Natural killer cell (primary cell): Measurements from ENCODE around the gene CDC27. TPM values are rescaled to one million over a fixed set of nuclear protein-coding genes. Genes with fewer than 3 reads are reported as not detected.

ENCODE experiments used
- ATAC-seq, 3 donors: fragments of 150-1000 bp in 2 of 3; fragments of 200-7000 bp in 1 of 3; cut with Tn5 transposase; 1 replicate in 1 of 3; 2 replicates in 2 of 3; pipeline ENCODE4 v1.10.0; 2021; ENCODE audit warnings: mild to moderate bottlenecking in 2 of 3, moderate library complexity in 2 of 3
- DNase-seq, 2 donors: peaks; one replicate each; pipeline versions ENCODE4 v3.0.0 to v3.0.0-alpha.2; 2013 to 2021; ENCODE audit warnings: mixed read lengths in 1 of 2
- H3K27ac ChIP-seq: one replicate; pipeline ENCODE4 v1.5.1; 2013; ENCODE audit warnings: mild to moderate bottlenecking, low read length
- H3K27me3 ChIP-seq: one replicate; pipeline ENCODE4 v1.6.1; 2013; ENCODE audit warnings: low read length; ENCODE audit not compliant: control insufficient read depth, insufficient read depth
- H3K36me3 ChIP-seq: one replicate; pipeline ENCODE4 v1.6.1; 2013; ENCODE audit warnings: low read length; ENCODE audit not compliant: control insufficient read depth, insufficient read depth
- H3K4me1 ChIP-seq: one replicate; pipeline ENCODE4 v1.6.1; 2013; ENCODE audit warnings: low read length; ENCODE audit not compliant: control insufficient read depth, insufficient read depth
- H3K4me3 ChIP-seq: one replicate; pipeline ENCODE4 v1.5.1; 2013; ENCODE audit warnings: low read length
- H3K9me3 ChIP-seq: one replicate; pipeline ENCODE4 v1.6.1; 2013; ENCODE audit warnings: low read length; ENCODE audit not compliant: control insufficient read depth, insufficient read depth
- H3K27ac Mint-ChIP-seq, 2 donors: one replicate each; pipeline ENCODE4 v1.8.0; 2022; ENCODE audit warnings: mild to moderate bottlenecking in 2 of 2, mixed read lengths in 2 of 2, moderate library complexity in 1 of 2
- H3K27me3 Mint-ChIP-seq, 2 donors: one replicate each; pipeline ENCODE4 v1.8.0; 2022; ENCODE audit warnings: low read depth in 2 of 2, mixed read lengths in 2 of 2
- H3K36me3 Mint-ChIP-seq: one replicate; pipeline ENCODE4 v1.8.0; 2022; ENCODE audit warnings: mixed read lengths
- H3K4me1 Mint-ChIP-seq, 2 donors: one replicate each; pipeline ENCODE4 v1.8.0; 2022; ENCODE audit warnings: mixed read lengths in 2 of 2
- H3K4me3 Mint-ChIP-seq: one replicate; pipeline ENCODE4 v1.8.0; 2022; ENCODE audit warnings: mild to moderate bottlenecking, moderate library complexity, mixed read lengths
- H3K9me3 Mint-ChIP-seq, 2 donors: one replicate each; pipeline ENCODE4 v1.8.0; 2022; ENCODE audit warnings: mixed read lengths in 2 of 2
- WGBS: methylation state at CpG from one replicate; pipeline ENCODE4 v1.1.7; 2013; ENCODE audit warnings: missing lambda C conversion rate; ENCODE audit not compliant: insufficient coverage; 5-methylcytosine and 5-hydroxymethylcytosine counted together
- intact Hi-C: fragments of 100-400 bp; cut with micrococcal nuclease; formaldehyde crosslinking; loops from one replicate; pipeline ENCODE4 v1.14.2; 2022
- total RNA-seq, 4 donors: library from RNA; stranded (reverse); fragments of 120-200 nt in 1 of 4; gene quantifications; one replicate each; pipeline versions ENCODE4 v1.2.3 to v1.2.4, GENCODE V29; 2013 to 2022
- TF ChIP-seq, protein P1 (sequence below): fragments of 200-600 bp; IDR thresholded peaks from one replicate; pipeline ENCODE4 v1.8.0; 2022; ENCODE audit warnings: antibody characterized with exemption

The CDC27 gene
- total RNA-seq, 3 donors from 2014 or later (not counting 1 experiment from before 2014, with no cell fraction given), result 77.3 to 87.3 (median 78.8) TPM

DNA sequence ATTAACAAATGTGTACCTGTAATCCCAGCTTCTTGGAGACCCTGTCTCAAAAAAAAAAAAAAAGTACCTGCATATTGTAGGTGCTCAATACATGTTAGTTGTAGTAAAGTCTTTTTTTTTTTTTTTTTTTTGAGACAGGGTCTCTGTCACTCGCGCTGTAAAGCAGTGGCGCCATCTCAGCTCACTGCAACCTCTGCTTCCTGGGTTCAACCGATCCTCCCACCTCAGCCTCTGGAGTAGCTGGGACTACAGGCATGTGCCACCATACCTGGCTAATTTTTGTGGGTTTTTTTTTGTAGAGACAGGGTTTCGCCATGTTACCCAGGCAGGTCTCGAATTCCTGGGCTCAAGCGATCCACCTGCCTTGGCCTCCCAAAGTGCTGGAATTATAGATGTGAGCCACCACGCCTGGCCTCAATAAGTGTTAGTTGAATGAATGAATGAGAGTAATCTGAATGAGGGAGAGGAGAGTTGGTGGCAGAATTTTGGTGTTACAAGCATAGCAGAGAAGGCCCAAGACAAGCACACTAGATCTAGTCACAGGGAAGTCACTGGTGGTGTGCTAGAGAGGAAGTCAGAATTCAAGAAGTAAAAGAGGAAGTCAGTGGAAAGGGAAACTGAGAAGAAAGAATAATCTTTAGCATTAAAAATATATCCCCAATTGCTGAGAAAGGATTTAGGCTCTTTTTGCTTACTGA lies 10.7 kb upstream of the CDC27 start:
- H3K27me3 Mint-ChIP-seq, result peaks cover 0 to 2% of the 10 kb centered on the region in 2 donors
- H3K27ac ChIP-seq, result peak overlapping the region; percentile 71
- H3K36me3 Mint-ChIP-seq, result no peaks in the 10 kb centered on the region
- DNase-seq, result peak in 1 of 2 donors; percentile 26
- H3K9me3 Mint-ChIP-seq, result no peaks in the 10 kb centered on the region
- ATAC-seq, result no peak
- no peak overlapping the region for H3K4me3 ChIP-seq
- no peaks in the 10 kb centered on the region for H3K27me3 ChIP-seq
- H3K4me1 Mint-ChIP-seq, result peaks cover 14 to 17% of the 10 kb centered on the region in 2 donors
- 93% methylated on average over 8 of the region's 8 CpGs for WGBS
- intact Hi-C loops, result no loop called here
- TF ChIP-seq, protein P1, sequence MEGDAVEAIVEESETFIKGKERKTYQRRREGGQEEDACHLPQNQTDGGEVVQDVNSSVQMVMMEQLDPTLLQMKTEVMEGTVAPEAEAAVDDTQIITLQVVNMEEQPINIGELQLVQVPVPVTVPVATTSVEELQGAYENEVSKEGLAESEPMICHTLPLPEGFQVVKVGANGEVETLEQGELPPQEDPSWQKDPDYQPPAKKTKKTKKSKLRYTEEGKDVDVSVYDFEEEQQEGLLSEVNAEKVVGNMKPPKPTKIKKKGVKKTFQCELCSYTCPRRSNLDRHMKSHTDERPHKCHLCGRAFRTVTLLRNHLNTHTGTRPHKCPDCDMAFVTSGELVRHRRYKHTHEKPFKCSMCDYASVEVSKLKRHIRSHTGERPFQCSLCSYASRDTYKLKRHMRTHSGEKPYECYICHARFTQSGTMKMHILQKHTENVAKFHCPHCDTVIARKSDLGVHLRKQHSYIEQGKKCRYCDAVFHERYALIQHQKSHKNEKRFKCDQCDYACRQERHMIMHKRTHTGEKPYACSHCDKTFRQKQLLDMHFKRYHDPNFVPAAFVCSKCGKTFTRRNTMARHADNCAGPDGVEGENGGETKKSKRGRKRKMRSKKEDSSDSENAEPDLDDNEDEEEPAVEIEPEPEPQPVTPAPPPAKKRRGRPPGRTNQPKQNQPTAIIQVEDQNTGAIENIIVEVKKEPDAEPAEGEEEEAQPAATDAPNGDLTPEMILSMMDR, result no peak
- H3K36me3 ChIP-seq, result no peaks in the 10 kb centered on the region
- no peaks in the 10 kb centered on the region for H3K9me3 ChIP-seq
- H3K4me1 ChIP-seq, result peaks cover 25% of the 10 kb centered on the region
- no peak overlapping the region for H3K27ac Mint-ChIP-seq
- no peak overlapping the region for H3K4me3 Mint-ChIP-seq

GRCh38 chr17:47197821-47198220 lies 8.7 kb upstream of the CDC27 start:
- Mint-ChIP-seq H3K27ac (no peak overlapping the region), H3K9me3 (no peaks in the 10 kb centered on the region), H3K36me3 (no peaks in the 10 kb centered on the region), H3K27me3 (peaks cover 0 to 2% of the 10 kb centered on the region in 2 donors), H3K4me3 (no peak overlapping the region), H3K4me1 (peaks cover 10 to 16% of the 10 kb centered on the region in 2 donors)
- no peak for ATAC-seq
- no peak for DNase-seq
- Histone ChIP-seq H3K9me3 (no peaks in the 10 kb centered on the region), H3K27ac (no peak overlapping the region), H3K27me3 (no peaks in the 10 kb centered on the region), H3K36me3 (no peaks in the 10 kb centered on the region), H3K4me3 (no peak overlapping the region), H3K4me1 (peaks cover 18% of the 10 kb centered on the region)
- intact Hi-C loops, result no loop called here
- TF ChIP-seq, protein P1, result no peak

GRCh38 chr17:47193931-47194511 lies 4.9 kb upstream of the CDC27 start:
- H3K27me3 Mint-ChIP-seq, result peaks cover 0 to 2% of the 10 kb centered on the region in 2 donors
- no peak for DNase-seq
- H3K27ac ChIP-seq, result no peak overlapping the region
- H3K27me3 ChIP-seq, result no peaks in the 10 kb centered on the region
- ATAC-seq, result no peak
- H3K4me3 Mint-ChIP-seq, result no peak overlapping the region
- no peaks in the 10 kb centered on the region for H3K9me3 ChIP-seq
- no peak overlapping the region for H3K4me3 ChIP-seq
- H3K4me1 Mint-ChIP-seq, result peaks cover 26 to 31% of the 10 kb centered on the region in 2 donors
- WGBS, result 98% methylated on average over 4 of the region's 4 CpGs
- no peaks in the 10 kb centered on the region for H3K9me3 Mint-ChIP-seq
- no peaks in the 10 kb centered on the region for H3K36me3 ChIP-seq
- H3K4me1 ChIP-seq, result peaks cover 19% of the 10 kb centered on the region
- intact Hi-C loops, result no loop called here
- peak overlapping the region in 1 of 2 donors; percentile 81 for H3K27ac Mint-ChIP-seq
- TF ChIP-seq, protein P1, result no peak
- H3K36me3 Mint-ChIP-seq, result no peaks in the 10 kb centered on the region
